HepG2 (cell line): ENCODE data around the gene PIM3. TPM values are rescaled to one million over a fixed set of nuclear protein-coding genes. Genes with fewer than 3 reads are reported as not detected.

Experiments used
- BATF2 ChIP-seq: sonication (generic); formaldehyde crosslinking; IDR thresholded peaks from 2 replicates; pipeline ENCODE4 v1.8.0; 2022; ENCODE audit warnings: mild to moderate bottlenecking, missing genetic modification reagents, moderate library complexity
- E2F2 ChIP-seq: sonication (generic); formaldehyde crosslinking; IDR thresholded peaks from 2 replicates; pipeline ENCODE4 v1.4.0; 2020; ENCODE audit warnings: missing genetic modification reagents, borderline replicate concordance
- ETV5 ChIP-seq: IDR thresholded peaks from 2 replicates; pipeline ENCODE4 v1.6.1; 2018; ENCODE audit warnings: missing biosample characterization, missing genetic modification reagents, inconsistent platforms, borderline replicate concordance
- EZH2 ChIP-seq: conservative IDR thresholded peaks from 2 replicates; pipeline ENCODE4 v1.6.1; 2012; ENCODE audit warnings: mild to moderate bottlenecking, low read depth, low read length, moderate library complexity
- LCORL ChIP-seq, 2 experiments: fragments of 450-650 bp in 1 of 2; sonication (generic) in 1 of 2; formaldehyde crosslinking in 1 of 2; IDR thresholded peaks; 2 replicates each; pipeline versions ENCODE4 v1.5.0 to v1.6.1; 2017 to 2020; ENCODE audit warnings: antibody characterized with exemption in 1 of 2, missing genetic modification reagents in 1 of 2
- POLR2A ChIP-seq, 2 experiments: IDR thresholded peaks; 2 replicates each; pipeline ENCODE4 v1.6.1; 2011; ENCODE audit warnings: low read depth in 2 of 2, low read length in 2 of 2, mild to moderate bottlenecking in 1 of 2, moderate library complexity in 1 of 2; ENCODE audit not compliant: insufficient read depth in 1 of 2
- SUZ12 ChIP-seq: fragments of 150-350 bp; IDR thresholded peaks from 2 replicates; pipeline ENCODE4 v1.6.1; 2014; ENCODE audit warnings: low read depth, low read length
- XRCC5 ChIP-seq: fragments of 200-400 bp; formaldehyde crosslinking; optimal IDR thresholded peaks from 2 replicates; pipeline ENCODE3; 2017; ENCODE audit warnings: mild to moderate bottlenecking, low read length
- ZBTB14 ChIP-seq: sonication (generic); formaldehyde crosslinking; IDR thresholded peaks from 2 replicates; pipeline ENCODE4 v1.4.0; 2020; ENCODE audit warnings: missing genetic modification reagents
- ZBTB40 ChIP-seq, 2 experiments: fragments of 450-650 bp in 1 of 2; sonication (generic) in 1 of 2; formaldehyde crosslinking in 1 of 2; IDR thresholded peaks; 2 replicates each; pipeline versions ENCODE4 v1.6.1 to v1.8.0; 2016 to 2022; ENCODE audit warnings: antibody characterized with exemption in 1 of 2, mild to moderate bottlenecking in 1 of 2, missing genetic modification reagents in 1 of 2
- ZMYM2 ChIP-seq: sonication (generic); formaldehyde crosslinking; IDR thresholded peaks from 2 replicates; pipeline ENCODE4 v1.8.0; 2022; ENCODE audit warnings: mild to moderate bottlenecking, missing genetic modification reagents
- ZNF275 ChIP-seq: sonication (generic); formaldehyde crosslinking; IDR thresholded peaks from 2 replicates; pipeline ENCODE4 v1.8.0; 2022; ENCODE audit warnings: missing genetic modification reagents, mild to moderate bottlenecking, inconsistent platforms, borderline replicate concordance
- ZNF703 ChIP-seq: sonication (generic); formaldehyde crosslinking; IDR thresholded peaks from 2 replicates; pipeline ENCODE4 v1.5.1; 2020; ENCODE audit warnings: missing genetic modification reagents, mild to moderate bottlenecking, moderate library complexity, borderline replicate concordance
- polyA plus RNA-seq, 8 experiments: library from polyadenylated mRNA; depleted of rRNA in 3 of 8; stranded (reverse) in 7 of 8; unstranded in 1 of 8; fragments of >200 nt; fragmentation: Illumina TruSeq in 4 of 8; extraction: Trizol in 4 of 8; gene quantifications; 2 replicates each; pipeline versions ENCODE4 v1.2.1 to v1.2.3, GENCODE V29; 2011 to 2016; ENCODE audit warnings: low read depth in 4 of 8, missing spikeins in 1 of 8, mixed read lengths in 1 of 8; ENCODE audit not compliant: insufficient read depth in 1 of 8
- total RNA-seq, 5 experiments: library from RNA; depleted of rRNA; stranded (reverse); fragments of >200 nt; fragmentation: Illumina TruSeq; extraction: Trizol; gene quantifications; 2 replicates each; pipeline ENCODE4 v1.2.3, GENCODE V29; 2016; ENCODE audit warnings: low read depth in 1 of 5

PIM3 gene
- total and polyA plus RNA-seq, 2 of the 13 experiments (the other 11 are each of a cell fraction or from before 2014, with no cell fraction given), result 21.6 to 31.2 TPM

- TF ChIP-seq ZBTB40 (IDR thresholded peaks at IDR 0.05) (no peak), ZBTB40 (CRISPR knock-in tag; IDR thresholded peaks at IDR 0.05) (peak; percentile 58; the same call in 1 of the 2 replicates), SUZ12 (no peak), BATF2 (CRISPR knock-in tag) (no peak), ZNF703 (no peak), ZMYM2 (no peak), LCORL (IDR thresholded peaks at IDR 0.05) (no peak), LCORL (CRISPR knock-in tag; IDR thresholded peaks at IDR 0.05) (peak; percentile 98), EZH2 (no peak), ZNF275 (no peak), XRCC5 (no peak), E2F2 (CRISPR knock-in tag) (no peak), ZBTB14 (CRISPR knock-in tag) (no peak), ETV5 (CRISPR knock-in tag) (peak; percentile 28; the same call in 1 of the 2 replicates), POLR2A (IDR thresholded peaks at IDR 0.05; ENCODE audit: insufficient read depth in 1 of 2, low read depth in 2 of 2, low read length in 2 of 2) (no peak)
These were observed 4.8 kb upstream of the PIM3 start (continued) for GRCh38 chr22:49955581-49956417.
